H1 (cell line): ENCODE measurements around the gene ZNF691. TPM values are rescaled to one million over a fixed set of nuclear protein-coding genes. Genes with fewer than 3 reads are reported as not detected.

ENCODE experiments used
- CTBP2 ChIP-seq: IDR thresholded peaks from 2 replicates; pipeline ENCODE4 v1.7.0; 2011; ENCODE audit warnings: borderline replicate concordance, mild to moderate bottlenecking, moderate library complexity, mixed read lengths, low read length; ENCODE audit not compliant: insufficient read depth, insufficient read length
- EP300 ChIP-seq, 2 experiments: IDR thresholded peaks; 1 replicate in 1 of 2; 2 replicates in 1 of 2; pipeline ENCODE4 v1.6.1; 2011 to 2012; ENCODE audit warnings: low read depth in 2 of 2, low read length in 2 of 2, mild to moderate bottlenecking in 2 of 2, borderline replicate concordance in 1 of 2, inconsistent platforms in 1 of 2, moderate library complexity in 1 of 2
- GABPA ChIP-seq: IDR thresholded peaks from 2 replicates; pipeline ENCODE4 v1.6.1; 2011; ENCODE audit warnings: mild to moderate bottlenecking, low read length, moderate library complexity, borderline replicate concordance; ENCODE audit not compliant: insufficient read depth
- TBP ChIP-seq: IDR thresholded peaks from 2 replicates; pipeline ENCODE4 v1.6.1; 2011; ENCODE audit warnings: low read depth, low read length, improper control_type of control experiment
- polyA plus RNA-seq, 7 experiments: library from polyadenylated mRNA; depleted of rRNA in 3 of 7; stranded (reverse) in 5 of 7; unstranded in 2 of 7; fragments of >200 nt in 5 of 7; fragments of 200-250 nt in 2 of 7; gene quantifications; 1 replicate in 5 of 7; 2 replicates in 1 of 7; 4 replicates in 1 of 7; pipeline versions ENCODE4 v1.2.1 to v1.2.3, GENCODE V29; 2011 to 2013; ENCODE audit warnings: missing spikeins in 2 of 7, mixed read lengths in 2 of 7
- total RNA-seq: library from RNA; stranded (reverse); fragmentation: NEBNext Ultra II Directional; extraction: Animal tissue kit (Norgen Biotek cat#: 25700); gene quantifications from 2 replicates; pipeline ENCODE4 v1.2.1, GENCODE V29; 2021

The ZNF691 gene
- total and polyA plus RNA-seq, 2 of the 8 experiments (the other 6 are each of a cell fraction or from before 2014, with no cell fraction given): 19.5 TPM

DNA sequence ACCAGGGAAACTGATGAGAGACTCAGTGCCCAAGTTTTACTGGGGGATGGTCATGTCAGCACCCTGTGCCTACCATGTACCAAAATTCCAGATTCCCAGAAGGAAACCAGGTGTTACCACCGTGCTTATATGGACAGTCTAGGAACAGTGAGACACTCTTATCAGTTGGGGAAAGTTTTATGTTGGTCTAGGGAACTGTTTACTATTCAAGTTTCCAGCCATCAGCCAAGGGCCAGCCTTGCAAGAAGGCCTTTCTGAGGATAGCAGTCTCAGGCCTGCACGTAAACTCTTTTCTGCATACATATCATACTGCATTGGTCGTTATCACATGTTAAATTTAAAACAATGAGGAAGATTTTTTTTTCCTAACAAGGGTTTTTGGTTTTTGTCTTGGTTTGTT lies 49.0 kb upstream of the ZNF691 start (continued):
- no peak for TF ChIP-seq GABPA
- TF ChIP-seq TBP: no peak
- no peak for TF ChIP-seq EP300 (IDR thresholded peaks at IDR 0.05; ENCODE audit: borderline replicate concordance in 1 of 2, low read depth in 2 of 2, low read length in 2 of 2)
- TF ChIP-seq CTBP2: no peak
